ENCODE results near the gene DMD.

GRCh38 chrX:31658360-31658759, 1553.0 kb downstream of the DMD start:
- peak in 1 of 2 donors; percentile 16 for TF ChIP-seq CTCF (IDR thresholded peaks at IDR 0.05)
- TF ChIP-seq POLR2A (IDR thresholded peaks at IDR 0.05), result no peak
